GM12872 (cell line): ENCODE results near the gene PGPEP1.

Experiments used
- TF ChIP-seq, protein P1 (sequence below): IDR thresholded peaks from 3 replicates; pipeline ENCODE4 v1.5.1; 2011; ENCODE audit warnings: low read depth, mild to moderate bottlenecking, low read length, moderate library complexity; ENCODE audit not compliant: insufficient read depth

PGPEP1 gene

DNA sequence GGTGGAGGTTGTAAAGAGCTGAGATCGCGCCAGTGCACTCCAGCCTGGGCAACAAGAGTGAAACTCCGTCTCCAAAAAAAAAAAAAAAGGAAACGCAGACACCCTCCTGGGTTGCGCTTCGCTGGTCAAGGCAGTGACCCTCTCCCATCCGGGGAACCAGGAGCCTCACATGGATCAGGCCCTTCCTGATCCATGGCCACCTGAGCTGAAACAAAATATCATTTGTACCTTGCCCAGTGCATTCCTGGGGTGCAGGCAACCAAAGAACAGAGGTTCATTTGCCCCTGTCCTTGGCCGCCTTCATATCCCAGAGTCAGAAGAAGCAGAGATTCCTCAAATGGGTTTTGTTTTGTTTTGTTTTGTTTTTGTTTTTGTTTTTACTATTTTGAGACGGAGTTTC, 9.5 kb upstream of the PGPEP1 start:
- TF ChIP-seq, protein P1, sequence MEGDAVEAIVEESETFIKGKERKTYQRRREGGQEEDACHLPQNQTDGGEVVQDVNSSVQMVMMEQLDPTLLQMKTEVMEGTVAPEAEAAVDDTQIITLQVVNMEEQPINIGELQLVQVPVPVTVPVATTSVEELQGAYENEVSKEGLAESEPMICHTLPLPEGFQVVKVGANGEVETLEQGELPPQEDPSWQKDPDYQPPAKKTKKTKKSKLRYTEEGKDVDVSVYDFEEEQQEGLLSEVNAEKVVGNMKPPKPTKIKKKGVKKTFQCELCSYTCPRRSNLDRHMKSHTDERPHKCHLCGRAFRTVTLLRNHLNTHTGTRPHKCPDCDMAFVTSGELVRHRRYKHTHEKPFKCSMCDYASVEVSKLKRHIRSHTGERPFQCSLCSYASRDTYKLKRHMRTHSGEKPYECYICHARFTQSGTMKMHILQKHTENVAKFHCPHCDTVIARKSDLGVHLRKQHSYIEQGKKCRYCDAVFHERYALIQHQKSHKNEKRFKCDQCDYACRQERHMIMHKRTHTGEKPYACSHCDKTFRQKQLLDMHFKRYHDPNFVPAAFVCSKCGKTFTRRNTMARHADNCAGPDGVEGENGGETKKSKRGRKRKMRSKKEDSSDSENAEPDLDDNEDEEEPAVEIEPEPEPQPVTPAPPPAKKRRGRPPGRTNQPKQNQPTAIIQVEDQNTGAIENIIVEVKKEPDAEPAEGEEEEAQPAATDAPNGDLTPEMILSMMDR, result no peak

DNA sequence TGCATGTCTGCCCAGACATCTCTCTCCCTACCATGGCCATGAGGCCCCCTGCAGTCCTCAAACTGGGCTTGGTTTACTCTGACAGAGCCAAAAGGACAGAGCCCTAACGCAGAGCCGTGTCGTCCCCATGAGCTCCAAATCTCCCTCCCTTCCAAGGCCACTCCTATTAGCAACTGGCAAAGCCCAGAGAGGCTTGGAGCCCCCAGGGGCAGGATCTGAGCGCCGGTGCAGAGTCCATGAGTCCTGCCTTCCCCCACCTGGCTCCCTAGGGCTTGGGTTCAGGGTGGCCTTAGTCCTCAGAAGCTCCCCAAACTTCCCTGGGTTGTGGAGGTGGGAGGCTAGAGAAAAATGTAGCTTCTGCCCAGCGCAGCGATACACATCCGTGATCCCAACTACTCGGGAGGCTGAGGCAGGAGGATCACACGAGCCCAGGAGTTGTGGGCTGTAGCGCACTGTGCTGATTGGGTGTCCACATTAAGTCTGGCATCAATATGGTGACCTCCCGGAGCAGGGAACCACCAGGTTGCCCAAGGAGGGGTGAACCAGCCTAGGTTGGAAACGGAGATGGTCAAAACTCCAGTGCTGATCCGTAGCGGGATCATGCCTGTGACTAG, 7.4 kb upstream of the PGPEP1 start:
- TF ChIP-seq, protein P1, result no peak

DNA sequence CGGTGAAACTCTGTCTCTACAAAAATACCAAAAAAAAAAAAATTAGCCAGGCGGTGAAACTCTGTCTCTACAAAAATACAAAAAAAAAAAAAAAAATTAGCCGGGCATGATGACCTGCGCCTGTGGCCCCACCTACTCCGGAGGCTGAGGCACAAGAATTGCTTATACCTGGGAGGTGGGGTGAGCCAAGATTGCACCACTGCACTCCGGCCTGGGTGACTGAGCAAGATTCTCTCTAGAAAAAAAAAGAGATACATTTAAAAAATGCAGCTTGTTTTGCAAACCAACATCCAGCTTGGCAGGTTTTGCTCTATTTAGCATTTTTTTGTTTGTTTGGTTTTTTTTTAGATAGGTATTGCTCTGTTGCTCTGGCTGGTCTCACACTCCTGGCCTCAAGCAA, 6.7 kb upstream of the PGPEP1 start:
- TF ChIP-seq, protein P1, result no peak

DNA sequence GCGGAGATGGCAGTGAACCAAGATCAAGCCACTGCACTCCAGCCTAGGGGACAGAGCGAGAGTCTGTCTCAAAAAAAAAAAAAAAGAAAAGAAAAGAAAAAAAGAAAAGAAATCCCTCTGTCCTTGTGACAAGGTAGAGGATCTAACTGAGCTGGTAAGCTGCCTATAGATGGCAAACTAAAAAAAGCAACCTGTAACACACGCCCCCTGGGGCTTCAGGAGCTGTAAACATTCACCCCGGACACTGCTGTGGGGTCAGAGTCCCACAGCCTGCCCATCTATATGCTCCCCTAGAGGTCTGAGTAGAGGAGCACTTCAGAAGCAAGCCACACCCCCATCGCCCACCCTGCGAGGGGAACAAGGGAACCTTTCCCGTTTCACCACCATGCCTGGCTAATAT, 4.3 kb upstream of the PGPEP1 start:
- TF ChIP-seq, protein P1, result no peak

DNA sequence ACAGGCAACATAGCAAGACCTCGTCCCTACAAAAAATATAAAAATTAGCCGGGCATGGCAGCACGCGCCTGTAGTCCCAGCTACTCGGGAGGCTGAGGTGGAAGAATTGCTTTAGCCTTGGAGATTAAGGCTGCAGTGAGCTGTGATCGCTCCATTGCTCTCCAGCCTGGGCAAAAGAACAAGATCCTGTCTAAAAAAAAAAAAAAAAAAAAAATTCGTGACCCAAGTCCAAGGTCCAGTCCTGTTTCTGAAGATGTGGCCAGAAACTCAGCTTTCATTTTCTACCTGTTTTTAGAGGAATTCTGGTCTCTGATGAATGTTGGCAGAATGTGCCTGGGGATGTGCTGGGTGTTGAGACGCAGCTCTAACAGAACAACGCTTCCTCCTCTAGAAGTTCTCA, 1.9 kb upstream of the PGPEP1 start:
- TF ChIP-seq, protein P1, result no peak

DNA sequence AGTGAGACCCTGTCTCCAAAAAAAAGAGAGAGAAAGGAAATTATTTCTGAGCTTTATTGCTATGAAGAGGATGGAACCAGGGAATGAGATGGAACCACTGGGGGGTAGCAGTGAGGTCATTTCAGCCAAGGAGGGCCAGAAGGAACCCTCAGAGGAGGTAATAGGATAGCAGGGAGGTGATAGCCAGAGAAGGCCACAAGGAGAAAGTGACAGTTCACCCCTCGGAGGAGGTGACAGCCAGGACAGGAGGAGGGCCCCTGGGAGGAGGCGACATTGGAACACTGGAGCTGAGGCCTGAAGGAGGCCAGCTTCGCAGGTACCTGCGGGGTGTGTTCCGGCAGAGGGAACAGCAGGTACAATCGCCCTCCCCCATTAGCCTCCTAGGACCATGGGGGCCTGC, 675 bp upstream of the PGPEP1 start:
- TF ChIP-seq, protein P1, result peak; percentile 28; the same call in 1 of the 3 replicates

DNA sequence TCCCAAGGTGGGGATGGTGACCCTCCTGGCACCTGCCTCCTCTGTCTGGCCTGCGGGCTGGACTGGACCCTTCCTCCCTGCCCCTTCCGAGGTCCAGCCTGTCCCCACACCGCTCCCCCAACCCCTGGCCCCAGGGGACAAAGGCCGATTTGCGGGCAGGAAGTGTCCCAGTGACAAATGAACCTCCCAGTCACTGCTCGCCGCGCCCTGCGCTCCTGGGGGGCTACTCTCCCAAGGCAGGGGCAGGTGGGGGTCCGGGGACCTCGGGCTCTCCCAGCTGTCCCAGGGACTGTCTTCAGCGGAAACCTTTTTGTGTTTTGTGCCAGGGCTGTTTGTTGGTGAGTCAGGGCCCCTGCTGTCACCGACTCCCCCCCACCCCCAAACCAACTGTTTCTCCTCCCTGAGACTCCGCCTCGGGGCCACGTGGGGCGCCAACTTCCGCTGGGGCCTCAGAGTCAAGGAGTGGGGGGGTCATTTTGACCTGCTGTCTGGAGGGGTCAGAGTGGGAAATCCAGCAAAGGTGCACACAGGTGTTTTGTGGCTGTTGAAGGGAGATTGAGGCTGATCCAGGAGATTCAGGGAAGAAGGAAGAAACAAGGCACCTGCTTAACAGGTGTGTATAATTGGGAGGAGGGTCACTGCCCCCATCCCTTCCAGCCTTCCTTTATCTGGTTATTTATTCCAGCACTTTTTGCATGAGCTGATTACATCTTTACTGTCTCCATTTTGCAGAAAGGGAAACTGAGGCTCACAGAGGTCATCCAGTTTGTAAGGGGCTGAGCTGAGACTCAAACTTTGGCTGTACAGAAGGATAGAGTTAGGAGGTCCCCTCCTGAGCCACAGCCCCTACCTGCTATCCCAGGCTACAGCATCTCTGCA, 831 bp downstream of the PGPEP1 start:
- TF ChIP-seq, protein P1, result peak; percentile 26; the same call in 1 of the 3 replicates
